PC-9 (cell line): ENCODE measurements around the gene SIGLEC9.

Experiments used
- EZH2 ChIP-seq: fragments of 200-600 bp; sonication (generic); IDR thresholded peaks from 2 replicates; pipeline ENCODE4 v1.8.0; 2017; ENCODE audit warnings: antibody characterized with exemption, low read depth
- TF ChIP-seq, protein P1 (sequence below): fragments of 200-600 bp; sonication (generic); conservative IDR thresholded peaks from 2 replicates; pipeline ENCODE4 v1.6.1; 2017; ENCODE audit warnings: mixed run types, antibody characterized with exemption, mild to moderate bottlenecking, moderate library complexity

DNA sequence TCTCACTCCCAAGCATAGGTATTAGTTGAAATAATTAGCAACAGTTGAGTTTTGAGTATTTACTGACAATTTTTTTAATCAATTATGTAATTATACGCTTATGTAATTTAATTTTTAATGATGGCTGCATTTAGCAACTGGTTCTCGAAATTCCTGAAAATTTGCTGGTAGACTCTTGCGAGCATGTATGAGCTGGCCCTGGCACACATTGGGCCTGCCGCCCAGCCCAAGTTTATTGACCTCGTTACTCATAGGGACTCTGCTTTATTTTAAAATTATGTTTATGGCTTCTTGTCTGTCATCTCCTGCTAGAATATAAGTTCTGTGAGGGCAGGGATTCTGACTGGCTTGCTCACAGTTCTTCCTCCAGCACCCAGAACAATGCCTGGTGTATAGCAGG lies 48.7 kb upstream of the SIGLEC9 start:
- no peak for TF ChIP-seq EZH2
- TF ChIP-seq, protein P1, sequence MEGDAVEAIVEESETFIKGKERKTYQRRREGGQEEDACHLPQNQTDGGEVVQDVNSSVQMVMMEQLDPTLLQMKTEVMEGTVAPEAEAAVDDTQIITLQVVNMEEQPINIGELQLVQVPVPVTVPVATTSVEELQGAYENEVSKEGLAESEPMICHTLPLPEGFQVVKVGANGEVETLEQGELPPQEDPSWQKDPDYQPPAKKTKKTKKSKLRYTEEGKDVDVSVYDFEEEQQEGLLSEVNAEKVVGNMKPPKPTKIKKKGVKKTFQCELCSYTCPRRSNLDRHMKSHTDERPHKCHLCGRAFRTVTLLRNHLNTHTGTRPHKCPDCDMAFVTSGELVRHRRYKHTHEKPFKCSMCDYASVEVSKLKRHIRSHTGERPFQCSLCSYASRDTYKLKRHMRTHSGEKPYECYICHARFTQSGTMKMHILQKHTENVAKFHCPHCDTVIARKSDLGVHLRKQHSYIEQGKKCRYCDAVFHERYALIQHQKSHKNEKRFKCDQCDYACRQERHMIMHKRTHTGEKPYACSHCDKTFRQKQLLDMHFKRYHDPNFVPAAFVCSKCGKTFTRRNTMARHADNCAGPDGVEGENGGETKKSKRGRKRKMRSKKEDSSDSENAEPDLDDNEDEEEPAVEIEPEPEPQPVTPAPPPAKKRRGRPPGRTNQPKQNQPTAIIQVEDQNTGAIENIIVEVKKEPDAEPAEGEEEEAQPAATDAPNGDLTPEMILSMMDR, result no peak
